Vagina (tissue), 2 donors: ENCODE results near the gene GJB4. TPM values are rescaled to one million over a fixed set of nuclear protein-coding genes. Genes with fewer than 3 reads are reported as not detected.

Source experiments
- DNase-seq, 2 donors: peaks; one replicate each; pipeline ENCODE4 v3.0.0-alpha.2; 2017; ENCODE audit errors: extremely low spot score in 2 of 2
- H3K27ac ChIP-seq: fragments of 200-600 bp; sonication (generic); one replicate; pipeline ENCODE4 v1.5.1; 2019
- H3K27me3 ChIP-seq: fragments of 200-600 bp; sonication (generic); one replicate; pipeline ENCODE4 v1.5.1; 2019
- H3K36me3 ChIP-seq, 2 donors: fragments of 200-600 bp; sonication (generic); one replicate each; pipeline ENCODE4 v1.5.1; 2017 to 2019
- H3K4me1 ChIP-seq: fragments of 200-600 bp; sonication (generic); one replicate; pipeline ENCODE4 v1.5.1; 2019
- H3K4me3 ChIP-seq, 2 donors: fragments of 200-600 bp; sonication (generic); 1 replicate in 1 of 2; 2 replicates in 1 of 2; pipeline ENCODE4 v1.5.1; 2016 to 2019
- H3K9me3 ChIP-seq: fragments of 200-600 bp; sonication (generic); one replicate; pipeline ENCODE4 v1.5.1; 2019
- CTCF ChIP-seq, 3 experiments: fragments of 450-650 bp in 2 of 3; fragments of 200-600 bp in 1 of 3; sonication (generic) in 1 of 3; IDR thresholded peaks; one replicate each; pipeline ENCODE4 v1.5.1; 2017 to 2019; ENCODE audit warnings: antibody characterized with exemption in 3 of 3, mild to moderate bottlenecking in 2 of 3, moderate library complexity in 2 of 3
- POLR2A ChIP-seq, 2 donors: fragments of 450-650 bp; IDR thresholded peaks; one replicate each; pipeline ENCODE4 v1.6.1; 2017; ENCODE audit warnings: antibody characterized with exemption in 2 of 2, mild to moderate bottlenecking in 2 of 2, moderate library complexity in 2 of 2
- POLR2AphosphoS5 ChIP-seq, 2 donors: sonication (generic); formaldehyde crosslinking; IDR thresholded peaks; one replicate each; pipeline ENCODE4 v1.9.0; 2017; ENCODE audit warnings: antibody characterized with exemption in 2 of 2, mild to moderate bottlenecking in 2 of 2, low read depth in 1 of 2; ENCODE audit not compliant: insufficient read depth in 1 of 2
- intact Hi-C: fragments of 100-400 bp; cut with DNase I; formaldehyde crosslinking; loops from one replicate; pipeline ENCODE4 v1.15.1; 2023
- total RNA-seq: library from RNA; depleted of rRNA; stranded (reverse); fragments of >200 nt; gene quantifications from one replicate; pipeline ENCODE4 v1.2.3, GENCODE V29; 2016

The GJB4 gene
- total RNA-seq, 1 donor from 2014 or later: 2.0 TPM

GRCh38 chr1:34761176-34761761 lies 1.7 kb downstream of the GJB4 start:
- Histone ChIP-seq H3K9me3 (no peaks in the 10 kb centered on the region), H3K36me3 (no peaks in the 10 kb centered on the region), H3K27me3 (no peaks in the 10 kb centered on the region), H3K4me1 (peaks cover 22% of the 10 kb centered on the region), H3K4me3 (no peak overlapping the region), H3K27ac (no peak overlapping the region)
- intact Hi-C loops: no loop called here
- TF ChIP-seq CTCF (IDR thresholded peaks at IDR 0.05) (no peak), POLR2AphosphoS5 (IDR thresholded peaks at IDR 0.05; ENCODE audit: insufficient read depth in 1 of 2, low read depth in 1 of 2) (no peak), POLR2A (IDR thresholded peaks at IDR 0.05) (no peak)
- no peak for DNase-seq

GRCh38 chr1:34761776-34762307 lies 2.3 kb downstream of the GJB4 start:
- no peak for DNase-seq
- no peak for TF ChIP-seq POLR2AphosphoS5 (IDR thresholded peaks at IDR 0.05; ENCODE audit: insufficient read depth in 1 of 2, low read depth in 1 of 2)
- no peak for TF ChIP-seq POLR2A (IDR thresholded peaks at IDR 0.05)
- no peak for TF ChIP-seq CTCF (IDR thresholded peaks at IDR 0.05)
- H3K4me3 ChIP-seq: no peak overlapping the region
- H3K27ac ChIP-seq: no peak overlapping the region
- no peaks in the 10 kb centered on the region for H3K9me3 ChIP-seq
- H3K4me1 ChIP-seq: peaks cover 19% of the 10 kb centered on the region
- no peaks in the 10 kb centered on the region for H3K27me3 ChIP-seq
- intact Hi-C loops: no loop called here
- no peaks in the 10 kb centered on the region for H3K36me3 ChIP-seq

- Histone ChIP-seq H3K4me1 (peaks cover 12% of the 10 kb centered on the region), H3K9me3 (no peaks in the 10 kb centered on the region), H3K36me3 (no peaks in the 10 kb centered on the region), H3K27me3 (no peaks in the 10 kb centered on the region), H3K27ac (no peak overlapping the region), H3K4me3 (no peak overlapping the region)
- intact Hi-C loops: no loop called here
- no peak for DNase-seq
- TF ChIP-seq POLR2A (IDR thresholded peaks at IDR 0.05): no peak
- no peak for TF ChIP-seq CTCF (IDR thresholded peaks at IDR 0.05)
- TF ChIP-seq POLR2AphosphoS5 (IDR thresholded peaks at IDR 0.05; ENCODE audit: insufficient read depth in 1 of 2, low read depth in 1 of 2): no peak
Observed at GRCh38 chr1:34762474-34763141, 3.1 kb downstream of the GJB4 start.

- H3K9me3 ChIP-seq: no peaks in the 10 kb centered on the region
- no peak overlapping the region for H3K4me3 ChIP-seq
- peaks cover 5% of the 10 kb centered on the region for H3K4me1 ChIP-seq
- H3K27ac ChIP-seq: no peak overlapping the region
- H3K27me3 ChIP-seq: no peaks in the 10 kb centered on the region
- no peak for DNase-seq
- no peaks in the 10 kb centered on the region for H3K36me3 ChIP-seq
- intact Hi-C loops: no loop called here
- TF ChIP-seq POLR2AphosphoS5 (IDR thresholded peaks at IDR 0.05; ENCODE audit: insufficient read depth in 1 of 2, low read depth in 1 of 2): peak in 1 of 2 donors; percentile 33
- no peak for TF ChIP-seq POLR2A (IDR thresholded peaks at IDR 0.05)
- no peak for TF ChIP-seq CTCF (IDR thresholded peaks at IDR 0.05)
Observed at GRCh38 chr1:34763142-34763781, 3.7 kb downstream of the GJB4 start.
